WTC11 (cell line): ENCODE data around the gene MAP3K5. TPM values are rescaled to one million over a fixed set of nuclear protein-coding genes. Genes with fewer than 3 reads are reported as not detected.
"Not testable (repeated sequence)": the region's sequence is repeated elsewhere in the genome, so short reads cannot be mapped to it uniquely, and the experiment has no call there.

Source experiments
- ATAC-seq: fragments of 200-7000 bp; cut with Tn5 transposase; 2 replicates; pipeline ENCODE4 v1.10.0; 2021; ENCODE audit warnings: mild to moderate bottlenecking, moderate library complexity
- CTCF ChIA-PET: fragments of 300-600 bp; sonication (Branson Sonifier 250); formaldehyde crosslinking; loops from one replicate; lab custom pipeline; 2021; ENCODE audit warnings: antibody characterized with exemption; lab: Charles Lee
- POLR2A ChIA-PET: fragments of 350-600 bp; sonication (Branson Sonifier 250); formaldehyde crosslinking; loops from one replicate; lab custom pipeline; 2021; ENCODE audit warnings: antibody characterized with exemption; lab: Charles Lee
- DNase-seq: peaks from one replicate; pipeline ENCODE4 v3.0.0; 2021; ENCODE audit warnings: low spot score
- H3K27ac Mint-ChIP-seq: 2 replicates; pipeline ENCODE4 v1.8.0; 2021; ENCODE audit warnings: mixed read lengths
- H3K27me3 Mint-ChIP-seq: 2 replicates; pipeline ENCODE4 v1.8.0; 2021; ENCODE audit warnings: low read depth, mild to moderate bottlenecking, moderate library complexity, mixed read lengths
- H3K36me3 Mint-ChIP-seq: 2 replicates; pipeline ENCODE4 v1.8.0; 2021; ENCODE audit warnings: mixed read lengths
- H3K4me1 Mint-ChIP-seq: 2 replicates; pipeline ENCODE4 v1.8.0; 2022; ENCODE audit warnings: mixed read lengths
- H3K4me3 Mint-ChIP-seq: 2 replicates; pipeline ENCODE4 v1.8.0; 2021; ENCODE audit warnings: mild to moderate bottlenecking, moderate library complexity, mixed read lengths
- H3K9me3 Mint-ChIP-seq: 2 replicates; pipeline ENCODE4 v1.8.0; 2021; ENCODE audit warnings: mixed read lengths
- AFF4 ChIP-seq: sonication (generic); formaldehyde crosslinking; IDR thresholded peaks from 2 replicates; pipeline ENCODE4 v1.8.1; 2023; ENCODE audit warnings: mild to moderate bottlenecking, missing genetic modification reagents, borderline replicate concordance
- CTCF ChIP-seq: fragments of 200-600 bp; IDR thresholded peaks from 2 replicates; pipeline ENCODE4 v1.8.0; 2022; ENCODE audit warnings: antibody characterized with exemption
- ELF4 ChIP-seq: sonication (generic); formaldehyde crosslinking; IDR thresholded peaks from 2 replicates; pipeline ENCODE4 v1.8.1; 2022; ENCODE audit warnings: low read depth, mild to moderate bottlenecking, moderate library complexity, missing genetic modification reagents
- GRHL2 ChIP-seq: fragments of 250-450 bp; sonication (Bioruptor Pico); IDR thresholded peaks from 2 replicates; pipeline ENCODE4 v1.8.0; 2022; ENCODE audit warnings: mild to moderate bottlenecking, moderate library complexity; ENCODE audit not compliant: insufficient replicate concordance, severe bottlenecking
- MLX ChIP-seq: sonication (generic); formaldehyde crosslinking; IDR thresholded peaks from 2 replicates; pipeline ENCODE4 v1.8.1; 2023; ENCODE audit warnings: mild to moderate bottlenecking, missing genetic modification reagents, moderate library complexity
- MYBL2 ChIP-seq: sonication (generic); formaldehyde crosslinking; IDR thresholded peaks from 2 replicates; pipeline ENCODE4 v1.8.1; 2023; ENCODE audit warnings: mild to moderate bottlenecking, moderate library complexity, missing genetic modification reagents
- OVOL2 ChIP-seq: fragments of 250-450 bp; sonication (Bioruptor Pico); IDR thresholded peaks from 2 replicates; pipeline ENCODE4 v1.9.0; 2021; ENCODE audit warnings: mild to moderate bottlenecking, borderline replicate concordance
- SP1 ChIP-seq: sonication (generic); formaldehyde crosslinking; conservative IDR thresholded peaks from 2 replicates; pipeline ENCODE4 v1.8.1; 2022; ENCODE audit warnings: missing genetic modification reagents
- ZNF281 ChIP-seq: sonication (generic); formaldehyde crosslinking; IDR thresholded peaks from 2 replicates; pipeline ENCODE4 v1.8.0; 2023; ENCODE audit warnings: mild to moderate bottlenecking, missing genetic modification reagents
- ZNF512 ChIP-seq: sonication (generic); formaldehyde crosslinking; IDR thresholded peaks from 2 replicates; pipeline ENCODE4 v1.8.1; 2022; ENCODE audit warnings: missing genetic modification reagents, borderline replicate concordance
- total RNA-seq: library from RNA; stranded (reverse); gene quantifications from 3 replicates; pipeline ENCODE4 v1.2.3, GENCODE V29; 2021

The MAP3K5 gene
- total RNA-seq, 1 experiment from 2014 or later: 1.6 TPM

GRCh38 chr6:136586295-136586694 lies 206.0 kb downstream of the MAP3K5 start (continued):
- TF ChIP-seq ZNF281 (CRISPR knock-in tag) (no peak), OVOL2 (no peak), AFF4 (CRISPR knock-in tag) (no peak), MYBL2 (CRISPR knock-in tag) (no peak), ELF4 (CRISPR knock-in tag) (no peak)
- TF ChIP-seq, all 79 proteins: peak for 0

GRCh38 chr6:136585523-136585922 lies 206.8 kb downstream of the MAP3K5 start:
- ATAC-seq, DNase-seq, H3K27me3 Mint-ChIP-seq, POLR2A ChIA-PET, H3K4me3 Mint-ChIP-seq, H3K27ac Mint-ChIP-seq: not testable (repeated sequence)
- H3K36me3 Mint-ChIP-seq: peaks cover 26% of the 10 kb centered on the region
- H3K9me3 Mint-ChIP-seq: peaks cover 24% of the 10 kb centered on the region
- peaks cover 28% of the 10 kb centered on the region for H3K4me1 Mint-ChIP-seq
- CTCF ChIA-PET: interaction anchor here (1.9 kb wide), 1 partner anchor 59 kb away, joined by 5 read pairs; no protein-coding TSS in a partner anchor

GRCh38 chr6:136584290-136584689 lies 208.0 kb downstream of the MAP3K5 start:
- H3K27me3 Mint-ChIP-seq, DNase-seq, CTCF ChIA-PET, H3K4me3 Mint-ChIP-seq, POLR2A ChIA-PET, H3K27ac Mint-ChIP-seq, ATAC-seq: not testable (repeated sequence)
- peaks cover 13% of the 10 kb centered on the region for H3K36me3 Mint-ChIP-seq
- H3K9me3 Mint-ChIP-seq: peaks cover 16% of the 10 kb centered on the region
- H3K4me1 Mint-ChIP-seq: peaks cover 20% of the 10 kb centered on the region

GRCh38 chr6:136582711-136583471 lies 209.4 kb downstream of the MAP3K5 start:
- DNase-seq: no peak
- CTCF ChIA-PET: no interaction called here

More at GRCh38 chr6:136582711-136583471, 209.4 kb downstream of the MAP3K5 start:
- TF ChIP-seq MLX (CRISPR knock-in tag): no peak
- 0 out of 2 replicates have a peak, but pooled peaks have one; percentile 27 for TF ChIP-seq CTCF
- TF ChIP-seq SP1 (CRISPR knock-in tag): no peak
- no peak for TF ChIP-seq GRHL2
- TF ChIP-seq ZNF512 (CRISPR knock-in tag): no peak
- H3K27me3 Mint-ChIP-seq: no peaks in the 10 kb centered on the region; the same call in 1 of the 2 replicates
- H3K27ac Mint-ChIP-seq: no peak overlapping the region
- H3K9me3 Mint-ChIP-seq: peaks cover 14% of the 10 kb centered on the region
- H3K36me3 Mint-ChIP-seq: peaks cover 10% of the 10 kb centered on the region
- H3K4me1 Mint-ChIP-seq: peaks cover 10% of the 10 kb centered on the region
- H3K4me3 Mint-ChIP-seq: no peak overlapping the region
- POLR2A ChIA-PET: interaction anchor here (0.5 kb wide), 1 partner anchor 1232 kb away, joined by 4 read pairs; no protein-coding TSS in a partner anchor
- ATAC-seq: no peak
